Measurements from ENCODE around the gene TCF4.

GRCh38 chr18:55589625-55590291, 1.8 kb upstream of the TCF4 start:
- TF ChIP-seq CTCF (optimal IDR thresholded peaks at IDR 0.05 in 1 of 3, IDR thresholded peaks at IDR 0.05 in 1 of 3, conservative IDR thresholded peaks at IDR 0.05 in 1 of 3; ENCODE audit: extremely low read depth in 1 of 3, insufficient read depth in 2 of 3, low read length in 3 of 3) (no peak), EZH2 (IDR thresholded peaks at IDR 0.05; ENCODE audit: low read length) (no peak)

Measured in keratinocyte (primary cell).